A549 (cell line): Measurements from ENCODE around the gene PNPO. TPM values are rescaled to one million over a fixed set of nuclear protein-coding genes. Genes with fewer than 3 reads are reported as not detected.
A peak's percentile ranks its signal among the peaks of the same experiment; 100 is the strongest.

Experiments
- ATAC-seq, 2 experiments: fragments of 200-7000 bp in 1 of 2; fragments of >200 bp in 1 of 2; cut with Nextera tagmentation in 1 of 2; cut with Tn5 transposase in 1 of 2; 3 replicates each; pipeline versions ENCODE4 v1.8.0 to v1.9.1; 2018 to 2020; ENCODE audit warnings: mild to moderate bottlenecking in 1 of 2, moderate library complexity in 1 of 2
- CTCF ChIA-PET: fragments of 300-600 bp; sonication (Branson Sonifier 250); formaldehyde crosslinking; extraction: SDS; loops from one replicate; lab custom pipeline; 2021; ENCODE audit warnings: antibody characterized with exemption, inconsistent platforms; lab: Yijun Ruan, JAX
- POLR2A ChIA-PET: fragments of 350-600 bp; formaldehyde crosslinking; extraction: SDS; loops from one replicate; lab custom pipeline; 2021; ENCODE audit warnings: antibody characterized with exemption, inconsistent platforms; lab: Yijun Ruan, JAX
- DNase-seq, 2 experiments: peaks; one replicate each; pipeline versions ENCODE4 v3.0.0 to v3.0.0-alpha.2; 2011 to 2016; ENCODE audit warnings: low read depth in 1 of 2, low spot score in 1 of 2
- FAIRE-seq: peaks from 2 replicates; lab custom pipeline; 2011; peaks lifted over from hg19 to GRCh38; lab: Jason Lieb, UNC
- H3K27ac ChIP-seq, 2 experiments: fragments of >200 bp; sonication (Bioruptor Twin); formaldehyde crosslinking; 3 replicates each; pipeline ENCODE4 v1.5.1; 2016 to 2017
- H3K4me1 ChIP-seq: fragments of >200 bp; sonication (Bioruptor Twin); formaldehyde crosslinking; 3 replicates; pipeline ENCODE4 v1.6.1; 2016
- H3K4me2 ChIP-seq: fragments of >200 bp; sonication (Bioruptor Twin); formaldehyde crosslinking; 3 replicates; pipeline ENCODE4 v1.6.1; 2016
- H3K4me3 ChIP-seq: fragments of >200 bp; sonication (Bioruptor Twin); formaldehyde crosslinking; 3 replicates; pipeline ENCODE4 v1.5.1; 2016
- H3K9me3 ChIP-seq: fragments of >200 bp; sonication (Bioruptor Twin); formaldehyde crosslinking; 3 replicates; pipeline ENCODE4 v1.6.1; 2016
- CTCF ChIP-seq: fragments of >200 bp; sonication (Bioruptor Twin); formaldehyde crosslinking; IDR thresholded peaks from 3 replicates; pipeline ENCODE4 v1.5.1; 2016
- E2F6 ChIP-seq: IDR thresholded peaks from 2 replicates; pipeline ENCODE4 v1.6.1; 2012; ENCODE audit warnings: low read depth, borderline replicate concordance
- EHMT2 ChIP-seq: fragments of 200-600 bp; sonication (generic); IDR thresholded peaks from 2 replicates; pipeline ENCODE4 v1.6.1; 2016; ENCODE audit warnings: antibody characterized with exemption, low read depth, mild to moderate bottlenecking, moderate library complexity
- HEYL ChIP-seq: fragments of 250-450 bp; sonication (Bioruptor Pico); IDR thresholded peaks from 2 replicates; pipeline ENCODE4 v1.8.0; 2021; ENCODE audit warnings: mild to moderate bottlenecking, moderate library complexity
- HMGXB4 ChIP-seq: fragments of 250-450 bp; sonication (Bioruptor Pico); IDR thresholded peaks from 2 replicates; pipeline ENCODE4 v1.5.0; 2021; ENCODE audit warnings: mild to moderate bottlenecking, moderate library complexity, borderline replicate concordance
- JUN ChIP-seq, 2 experiments: fragments of >200 bp; sonication (Bioruptor Twin); formaldehyde crosslinking; IDR thresholded peaks; 2 replicates in 1 of 2; 3 replicates in 1 of 2; pipeline ENCODE4 v1.6.1; 2016 to 2017
- KDM5A ChIP-seq: fragments of 200-600 bp; sonication (generic); IDR thresholded peaks from 2 replicates; pipeline ENCODE4 v1.6.1; 2016; ENCODE audit warnings: antibody characterized with exemption, mild to moderate bottlenecking
- MYC ChIP-seq: IDR thresholded peaks from 2 replicates; pipeline ENCODE4 v1.6.1; 2012; ENCODE audit warnings: mild to moderate bottlenecking, inconsistent platforms, low read length, improper control_type of control experiment, borderline replicate concordance
- PBX3 ChIP-seq: IDR thresholded peaks from 2 replicates; pipeline ENCODE4 v1.6.1; 2012
- TFCP2L1 ChIP-seq: fragments of 250-450 bp; sonication (Bioruptor Pico); IDR thresholded peaks from 2 replicates; pipeline ENCODE4 v1.5.0; 2021; ENCODE audit warnings: mild to moderate bottlenecking
- TP53 ChIP-seq: fragments of 250-450 bp; sonication (Bioruptor Pico); IDR thresholded peaks from 2 replicates; pipeline ENCODE4 v1.5.0; 2021; ENCODE audit warnings: mild to moderate bottlenecking, moderate library complexity
- ZC3H11A ChIP-seq: fragments of 450-650 bp; IDR thresholded peaks from 2 replicates; pipeline ENCODE4 v1.6.1; 2014; ENCODE audit warnings: antibody characterized with exemption, mild to moderate bottlenecking
- WGBS: methylation state at CpG from one replicate; pipeline ENCODE4 v1.1.6; 2017; ENCODE audit errors: missing lambda C conversion rate; 5-methylcytosine and 5-hydroxymethylcytosine counted together
- polyA plus RNA-seq, 4 experiments: library from polyadenylated mRNA; depleted of rRNA in 3 of 4; stranded (reverse); fragments of >200 nt; fragmentation: RNase III in 1 of 4; extraction: RNeasy Plus Mini Kit Qiagen cat#74134 plus additional on column Dnase treatment in 1 of 4; gene quantifications; 2 replicates in 3 of 4; 3 replicates in 1 of 4; pipeline ENCODE4 v1.2.3, GENCODE V29; 2011 to 2017

The PNPO gene
- polyA plus RNA-seq, 2 of the 4 experiments (the other 2 are of a cell fraction) = 29.5 to 40.8 TPM

- DNase-seq (no peak), FAIRE-seq (no peak), ATAC-seq (no peak)
- peaks cover 16% of the 10 kb centered on the region; the same call in 2 of the 3 replicates for H3K4me1 ChIP-seq
- ChIA-PET POLR2A (interaction anchor here (1.0 to 1.6 kb wide), 2 partner anchors 46 to 66 kb away, joined by 3 to 38 read pairs; partner anchors contain the start of genes LRRC46 and MRPL10), CTCF (interaction anchor here (0.9 to 10.1 kb wide), 3 partner anchors 8 to 122 kb away, joined by 4 to 89 read pairs (median 12); partner anchors contain the start of gene SCRN2)
- H3K4me2 ChIP-seq = peak overlapping the region; percentile 87
- 8% methylated on average over 22 of the region's 22 CpGs for WGBS
- H3K4me3 ChIP-seq = peak overlapping the region; percentile 65
- H3K27ac ChIP-seq = peak overlapping the region; percentile 95 to 96
- no peaks in the 10 kb centered on the region for H3K9me3 ChIP-seq
- no peak for TF ChIP-seq EHMT2
- TF ChIP-seq PBX3 = peak; percentile 15; the same call in 1 of the 2 replicates
- TF ChIP-seq MYC = no peak
- 0 out of 2 replicates have a peak, but pooled peaks have one; percentile 61 for TF ChIP-seq HMGXB4 (CRISPR knock-in tag)
- 0 out of 2 replicates have a peak, but pooled peaks have one; percentile 18 for TF ChIP-seq E2F6
- peak; percentile 94 for TF ChIP-seq TP53
- no peak for TF ChIP-seq ZC3H11A
- peak in 1 of 2 experiments; percentile 37; a peak in 2 of 5 replicates for TF ChIP-seq JUN (IDR thresholded peaks at IDR 0.05)
- no peak for TF ChIP-seq CTCF
- peak; percentile 43; the same call in 1 of the 2 replicates for TF ChIP-seq TFCP2L1 (CRISPR knock-in tag)
Observed at GRCh38 chr17:47896672-47897490, 44.5 kb upstream of the PNPO start.

GRCh38 chr17:47897561-47897960, 43.8 kb upstream of the PNPO start:
- TF ChIP-seq KDM5A (no peak), HEYL (CRISPR knock-in tag) (no peak), HMGXB4 (CRISPR knock-in tag) (no peak)
- Histone ChIP-seq H3K4me1 (peaks cover 16% of the 10 kb centered on the region; the same call in 2 of the 3 replicates), H3K4me3 (no peak overlapping the region), H3K27ac (peak overlapping the region in 1 of 2 experiments; percentile 95; a peak in 3 of 6 replicates), H3K9me3 (no peaks in the 10 kb centered on the region), H3K4me2 (peak overlapping the region; percentile 87)
- ATAC-seq (no peak), DNase-seq (no peak), FAIRE-seq (no peak)
- ChIA-PET CTCF (interaction anchor here (1.1 to 10.1 kb wide), 5 partner anchors 8 to 121 kb away, joined by 3 to 89 read pairs (median 8); partner anchors contain the start of genes CDK5RAP3 and SCRN2), POLR2A (no interaction called here)
- 77% methylated on average over 5 of the region's 5 CpGs for WGBS
